HUES6 (cell line): Measurements from ENCODE around the gene CHST14.

Source experiments
- H3K27ac ChIP-seq: 2 replicates; pipeline ENCODE4 v1.7.0; 2013; ENCODE audit warnings: low read depth, mild to moderate bottlenecking, low read length, inconsistent platforms
- H3K27me3 ChIP-seq: 2 replicates; pipeline ENCODE4 v1.6.1; 2013; ENCODE audit warnings: low read length; ENCODE audit not compliant: control insufficient read depth, insufficient read depth
- H3K36me3 ChIP-seq: 2 replicates; pipeline ENCODE4 v1.6.1; 2013; ENCODE audit warnings: low read length; ENCODE audit not compliant: control insufficient read depth, insufficient read depth
- H3K4me1 ChIP-seq: 2 replicates; pipeline ENCODE4 v1.6.1; 2013; ENCODE audit warnings: low read length; ENCODE audit not compliant: control insufficient read depth, insufficient read depth
- H3K4me3 ChIP-seq: 2 replicates; pipeline ENCODE4 v1.5.1; 2013; ENCODE audit warnings: low read depth, low read length
- H3K9ac ChIP-seq: one replicate; pipeline ENCODE4 v1.6.1; 2013; ENCODE audit warnings: mild to moderate bottlenecking, low read length
- H3K9me3 ChIP-seq: 2 replicates; pipeline ENCODE4 v1.6.1; 2013; ENCODE audit warnings: low read depth, low read length; ENCODE audit not compliant: control insufficient read depth, insufficient read depth

Gene CHST14

GRCh38 chr15:40463886-40464545 lies 6.8 kb upstream of the CHST14 start:
- H3K4me1 ChIP-seq, result no peaks in the 10 kb centered on the region
- peaks cover 82% of the 10 kb centered on the region for H3K36me3 ChIP-seq
- H3K27ac ChIP-seq, result no peak overlapping the region
- no peaks in the 10 kb centered on the region for H3K9me3 ChIP-seq
- H3K4me3 ChIP-seq, result no peak overlapping the region
- H3K27me3 ChIP-seq, result no peaks in the 10 kb centered on the region
- H3K9ac ChIP-seq, result no peak overlapping the region

GRCh38 chr15:40464595-40465185 lies 6.1 kb upstream of the CHST14 start:
- Histone ChIP-seq H3K27ac (no peak overlapping the region), H3K36me3 (peaks cover 76% of the 10 kb centered on the region), H3K27me3 (no peaks in the 10 kb centered on the region), H3K9me3 (no peaks in the 10 kb centered on the region), H3K9ac (no peak overlapping the region), H3K4me3 (no peak overlapping the region), H3K4me1 (peaks cover 4% of the 10 kb centered on the region; the same call in 1 of the 2 replicates)

- no peaks in the 10 kb centered on the region for H3K27me3 ChIP-seq
- H3K9me3 ChIP-seq, result no peaks in the 10 kb centered on the region
- no peak overlapping the region for H3K9ac ChIP-seq
- H3K27ac ChIP-seq, result no peak overlapping the region
- H3K4me3 ChIP-seq, result no peak overlapping the region
- H3K4me1 ChIP-seq, result peaks cover 11% of the 10 kb centered on the region
- peaks cover 63% of the 10 kb centered on the region for H3K36me3 ChIP-seq
These were observed 4.8 kb upstream of the CHST14 start for GRCh38 chr15:40465939-40466338.

GRCh38 chr15:40466426-40467260 lies 4.1 kb upstream of the CHST14 start:
- H3K27me3 ChIP-seq, result no peaks in the 10 kb centered on the region
- H3K4me1 ChIP-seq, result peaks cover 13% of the 10 kb centered on the region
- peaks cover 58% of the 10 kb centered on the region for H3K36me3 ChIP-seq
- H3K4me3 ChIP-seq, result no peak overlapping the region
- H3K27ac ChIP-seq, result no peak overlapping the region
- no peaks in the 10 kb centered on the region for H3K9me3 ChIP-seq
- no peak overlapping the region for H3K9ac ChIP-seq

GRCh38 chr15:40467261-40467615 lies 3.5 kb upstream of the CHST14 start:
- H3K9me3 ChIP-seq, result no peaks in the 10 kb centered on the region
- peaks cover 5% of the 10 kb centered on the region; the same call in 1 of the 2 replicates for H3K27me3 ChIP-seq
- H3K36me3 ChIP-seq, result peaks cover 52% of the 10 kb centered on the region
- no peak overlapping the region for H3K27ac ChIP-seq
- H3K9ac ChIP-seq, result no peak overlapping the region
- H3K4me3 ChIP-seq, result no peak overlapping the region
- peaks cover 19% of the 10 kb centered on the region for H3K4me1 ChIP-seq

- Histone ChIP-seq H3K27me3 (peaks cover 6% of the 10 kb centered on the region; the same call in 1 of the 2 replicates), H3K27ac (no peak overlapping the region), H3K36me3 (peaks cover 39% of the 10 kb centered on the region), H3K4me3 (no peak overlapping the region), H3K4me1 (peaks cover 22% of the 10 kb centered on the region), H3K9me3 (no peaks in the 10 kb centered on the region), H3K9ac (no peak overlapping the region)
These were observed 1.9 kb upstream of the CHST14 start for GRCh38 chr15:40468898-40469331.

- Histone ChIP-seq H3K27me3 (peaks cover 6% of the 10 kb centered on the region; the same call in 1 of the 2 replicates), H3K9ac (peak overlapping the region; percentile 58), H3K27ac (no peak overlapping the region), H3K4me1 (peaks cover 22% of the 10 kb centered on the region), H3K9me3 (no peaks in the 10 kb centered on the region), H3K4me3 (peak overlapping the region; percentile 46), H3K36me3 (peaks cover 29% of the 10 kb centered on the region)
These were observed 901 bp upstream of the CHST14 start for GRCh38 chr15:40469776-40470390.

- Histone ChIP-seq H3K27ac (peak overlapping the region; percentile 12; the same call in 1 of the 2 replicates), H3K36me3 (peaks cover 16% of the 10 kb centered on the region), H3K27me3 (peaks cover 6% of the 10 kb centered on the region; the same call in 1 of the 2 replicates), H3K4me3 (peak overlapping the region; percentile 69), H3K4me1 (peaks cover 22% of the 10 kb centered on the region), H3K9ac (peak overlapping the region; percentile 81), H3K9me3 (no peaks in the 10 kb centered on the region)
These were observed 472 bp downstream of the CHST14 start for GRCh38 chr15:40471105-40471807.

- Histone ChIP-seq H3K4me3 (peak overlapping the region; percentile 69), H3K27ac (no peak overlapping the region), H3K27me3 (peaks cover 6% of the 10 kb centered on the region; the same call in 1 of the 2 replicates), H3K4me1 (peaks cover 22% of the 10 kb centered on the region), H3K36me3 (peaks cover 10% of the 10 kb centered on the region), H3K9me3 (no peaks in the 10 kb centered on the region), H3K9ac (peak overlapping the region; percentile 81)
These were observed 995 bp downstream of the CHST14 start for GRCh38 chr15:40471808-40472150.

GRCh38 chr15:40472171-40472727 lies 1.5 kb downstream of the CHST14 start:
- peaks cover 6% of the 10 kb centered on the region for H3K36me3 ChIP-seq
- H3K9ac ChIP-seq, result no peak overlapping the region
- peak overlapping the region; percentile 69 for H3K4me3 ChIP-seq
- H3K9me3 ChIP-seq, result no peaks in the 10 kb centered on the region
- H3K27me3 ChIP-seq, result peaks cover 6% of the 10 kb centered on the region; the same call in 1 of the 2 replicates
- H3K4me1 ChIP-seq, result peaks cover 22% of the 10 kb centered on the region
- H3K27ac ChIP-seq, result no peak overlapping the region
